H1 (cell line): ENCODE results near the gene FHDC1. TPM values are rescaled to one million over a fixed set of nuclear protein-coding genes. Genes with fewer than 3 reads are reported as not detected.

Experiments
- CTCF ChIP-seq, 3 experiments: IDR thresholded peaks; 1 replicate in 2 of 3; 2 replicates in 1 of 3; pipeline versions ENCODE4 v1.5.1 to v1.6.1; 2011; ENCODE audit warnings: low read length in 3 of 3, mild to moderate bottlenecking in 3 of 3, inconsistent platforms in 2 of 3, low read depth in 1 of 3, moderate library complexity in 1 of 3; ENCODE audit not compliant: insufficient read depth in 1 of 3; ENCODE audit errors: control extremely low read depth in 1 of 3
- HDAC2 ChIP-seq, 2 experiments: fragments of 300-600 bp in 1 of 2; sonication (generic) in 1 of 2; IDR thresholded peaks; 2 replicates each; pipeline ENCODE4 v1.6.1; 2011 to 2012; ENCODE audit warnings: low read depth in 2 of 2, low read length in 2 of 2, mild to moderate bottlenecking in 2 of 2, moderate library complexity in 2 of 2, borderline replicate concordance in 1 of 2, inconsistent platforms in 1 of 2
- polyA plus RNA-seq, 7 experiments: library from polyadenylated mRNA; depleted of rRNA in 3 of 7; stranded (reverse) in 5 of 7; unstranded in 2 of 7; fragments of >200 nt in 5 of 7; fragments of 200-250 nt in 2 of 7; gene quantifications; 1 replicate in 5 of 7; 2 replicates in 1 of 7; 4 replicates in 1 of 7; pipeline versions ENCODE4 v1.2.1 to v1.2.3, GENCODE V29; 2011 to 2013; ENCODE audit warnings: missing spikeins in 2 of 7, mixed read lengths in 2 of 7
- total RNA-seq: library from RNA; stranded (reverse); fragmentation: NEBNext Ultra II Directional; extraction: Animal tissue kit (Norgen Biotek cat#: 25700); gene quantifications from 2 replicates; pipeline ENCODE4 v1.2.1, GENCODE V29; 2021

The FHDC1 gene
- total and polyA plus RNA-seq, 2 of the 8 experiments (the other 6 are each of a cell fraction or from before 2014, with no cell fraction given): 6.4 to 28.6 TPM

- TF ChIP-seq CTCF (IDR thresholded peaks at IDR 0.05; ENCODE audit: control extremely low read depth in 1 of 3, insufficient read depth in 1 of 3, low read depth in 1 of 3, low read length in 3 of 3): no peak
- no peak for TF ChIP-seq HDAC2 (IDR thresholded peaks at IDR 0.05; ENCODE audit: borderline replicate concordance in 1 of 2, low read depth in 2 of 2, low read length in 2 of 2)
Observed at GRCh38 chr4:153019906-153020305, 83.8 kb downstream of the FHDC1 start (continued).
